SW 1271 (cell line): ENCODE measurements around the gene CDK9.
"Not testable (repeated sequence)": the region's sequence is repeated elsewhere in the genome, so short reads cannot be mapped to it uniquely, and the experiment has no call there.

Experiments used
- DNase-seq, 2 experiments: peaks; one replicate each; lab custom pipeline; 2025; lab: John Stamatoyannopoulos, UW

CDK9 gene

GRCh38 chr9:127780126-127780885 is 5.5 kb upstream of the CDK9 start:
- DNase-seq = no peak

- not testable (repeated sequence) for DNase-seq
Measured at GRCh38 chr9:127780909-127781308, 4.9 kb upstream of the CDK9 start.

GRCh38 chr9:127781806-127782205 is 4.0 kb upstream of the CDK9 start:
- no peak for DNase-seq

- no peak for DNase-seq
Measured at GRCh38 chr9:127783111-127784008, 2.5 kb upstream of the CDK9 start.

- peak; percentile 65 to 77 for DNase-seq
Measured at GRCh38 chr9:127785023-127785932, 556 bp upstream of the CDK9 start.

GRCh38 chr9:127786773-127787104 is 905 bp downstream of the CDK9 start:
- no peak for DNase-seq

- no peak for DNase-seq
Measured at GRCh38 chr9:127788337-127789011, 2.6 kb downstream of the CDK9 start.

GRCh38 chr9:127789179-127789578 is 3.3 kb downstream of the CDK9 start:
- no peak for DNase-seq

GRCh38 chr9:127790094-127790855 is 4.4 kb downstream of the CDK9 start:
- no peak for DNase-seq

GRCh38 chr9:127791085-127791484 is 5.3 kb downstream of the CDK9 start:
- no peak for DNase-seq

- DNase-seq = no peak
Measured at GRCh38 chr9:127792417-127793031, 6.7 kb downstream of the CDK9 start.

- DNase-seq = no peak
Measured at GRCh38 chr9:127793093-127793708, 7.4 kb downstream of the CDK9 start.

GRCh38 chr9:127794001-127794791 is 8.4 kb downstream of the CDK9 start:
- no peak for DNase-seq

GRCh38 chr9:127796225-127796813 is 10.5 kb downstream of the CDK9 start:
- no peak for DNase-seq

- DNase-seq = no peak
Measured at GRCh38 chr9:127796852-127797370, 11.1 kb downstream of the CDK9 start.

- DNase-seq = no peak
Measured at GRCh38 chr9:127801955-127802575, 16.2 kb downstream of the CDK9 start.

- peak; percentile 86 to 87 for DNase-seq
Measured at GRCh38 chr9:127802576-127803443, 17.0 kb downstream of the CDK9 start, which contains the start of gene FPGS. TSS of gene FPGS (plus strand) at chr9:127802882. CDS start at chr9:127802925, 43 bp downstream.
